Endodermal cell (in vitro differentiated cells): ENCODE results near the gene LRRK1. TPM values are rescaled to one million over a fixed set of nuclear protein-coding genes. Genes with fewer than 3 reads are reported as not detected.
A peak's percentile ranks its signal among the peaks of the same experiment; 100 is the strongest.

Source experiments
- DNase-seq: peaks from one replicate; pipeline ENCODE4 v3.0.0-alpha.2; 2017
- H3K27ac ChIP-seq: 2 replicates; pipeline ENCODE4 v1.5.1; 2013; ENCODE audit warnings: mild to moderate bottlenecking, low read depth, low read length, moderate library complexity
- H3K27me3 ChIP-seq: 2 replicates; pipeline ENCODE4 v1.6.1; 2013; ENCODE audit warnings: mild to moderate bottlenecking, low read length, moderate library complexity; ENCODE audit not compliant: insufficient read depth, control insufficient read depth, poor library complexity, severe bottlenecking
- H3K36me3 ChIP-seq: 2 replicates; pipeline ENCODE4 v1.7.0; 2013; ENCODE audit warnings: mild to moderate bottlenecking, low read length, moderate library complexity; ENCODE audit not compliant: control insufficient read depth, insufficient read depth
- H3K4me1 ChIP-seq: one replicate; pipeline ENCODE4 v1.7.0; 2013; ENCODE audit warnings: low read length; ENCODE audit not compliant: control insufficient read depth, insufficient read depth
- H3K4me3 ChIP-seq: 2 replicates; pipeline ENCODE4 v1.5.1; 2013; ENCODE audit warnings: mild to moderate bottlenecking, low read length, moderate library complexity
- H3K9ac ChIP-seq: 2 replicates; pipeline ENCODE4 v1.6.1; 2013; ENCODE audit warnings: mild to moderate bottlenecking, low read length, moderate library complexity; ENCODE audit not compliant: poor library complexity, severe bottlenecking; ENCODE audit errors: extremely low read depth
- H3K9me3 ChIP-seq: 2 replicates; pipeline ENCODE4 v1.6.1; 2013; ENCODE audit warnings: mild to moderate bottlenecking, low read length, moderate library complexity; ENCODE audit not compliant: control insufficient read depth
- H3K27ac Mint-ChIP-seq: 2 replicates; pipeline ENCODE4 v1.8.0; 2020; ENCODE audit warnings: mixed read lengths
- H3K27me3 Mint-ChIP-seq: 2 replicates; pipeline ENCODE4 v1.8.0; 2021; ENCODE audit warnings: mild to moderate bottlenecking, mixed read lengths; ENCODE audit not compliant: insufficient read depth
- H3K36me3 Mint-ChIP-seq: 2 replicates; pipeline ENCODE4 v1.8.0; 2020; ENCODE audit warnings: low read depth, mixed read lengths
- H3K4me1 Mint-ChIP-seq: 2 replicates; pipeline ENCODE4 v1.8.0; 2020; ENCODE audit warnings: mixed read lengths
- H3K4me3 Mint-ChIP-seq: 2 replicates; pipeline ENCODE4 v1.8.0; 2020; ENCODE audit warnings: mild to moderate bottlenecking, moderate library complexity, mixed read lengths
- H3K9me3 Mint-ChIP-seq: 2 replicates; pipeline ENCODE4 v1.8.0; 2020; ENCODE audit warnings: mild to moderate bottlenecking, mixed read lengths
- WGBS, 2 experiments: methylation state at CpG; one replicate each; pipeline versions ENCODE4 v1.1.5 to v1.1.7; 2013; ENCODE audit warnings: missing lambda C conversion rate in 2 of 2, mixed read lengths in 1 of 2; ENCODE audit not compliant: insufficient coverage in 1 of 2, insufficient read length in 1 of 2; 5-methylcytosine and 5-hydroxymethylcytosine counted together
- total RNA-seq, 2 donors: library from RNA; stranded (reverse); fragmentation: NEBNext Ultra II Directional in 1 of 2; extraction: Animal tissue kit (Norgen Biotek cat#: 25700) in 1 of 2; gene quantifications; 2 replicates in 1 of 2; 3 replicates in 1 of 2; pipeline ENCODE4 v1.2.1, GENCODE V29; 2021
- TF ChIP-seq, protein P1 (sequence below): fragments of 200-600 bp; sonication (generic); conservative IDR thresholded peaks from 2 replicates; pipeline ENCODE4 v1.5.0; 2021; ENCODE audit warnings: antibody characterized with exemption, mild to moderate bottlenecking

The LRRK1 gene
- total RNA-seq, 2 donors from 2014 or later, result 2.7 to 5.1 TPM

DNA sequence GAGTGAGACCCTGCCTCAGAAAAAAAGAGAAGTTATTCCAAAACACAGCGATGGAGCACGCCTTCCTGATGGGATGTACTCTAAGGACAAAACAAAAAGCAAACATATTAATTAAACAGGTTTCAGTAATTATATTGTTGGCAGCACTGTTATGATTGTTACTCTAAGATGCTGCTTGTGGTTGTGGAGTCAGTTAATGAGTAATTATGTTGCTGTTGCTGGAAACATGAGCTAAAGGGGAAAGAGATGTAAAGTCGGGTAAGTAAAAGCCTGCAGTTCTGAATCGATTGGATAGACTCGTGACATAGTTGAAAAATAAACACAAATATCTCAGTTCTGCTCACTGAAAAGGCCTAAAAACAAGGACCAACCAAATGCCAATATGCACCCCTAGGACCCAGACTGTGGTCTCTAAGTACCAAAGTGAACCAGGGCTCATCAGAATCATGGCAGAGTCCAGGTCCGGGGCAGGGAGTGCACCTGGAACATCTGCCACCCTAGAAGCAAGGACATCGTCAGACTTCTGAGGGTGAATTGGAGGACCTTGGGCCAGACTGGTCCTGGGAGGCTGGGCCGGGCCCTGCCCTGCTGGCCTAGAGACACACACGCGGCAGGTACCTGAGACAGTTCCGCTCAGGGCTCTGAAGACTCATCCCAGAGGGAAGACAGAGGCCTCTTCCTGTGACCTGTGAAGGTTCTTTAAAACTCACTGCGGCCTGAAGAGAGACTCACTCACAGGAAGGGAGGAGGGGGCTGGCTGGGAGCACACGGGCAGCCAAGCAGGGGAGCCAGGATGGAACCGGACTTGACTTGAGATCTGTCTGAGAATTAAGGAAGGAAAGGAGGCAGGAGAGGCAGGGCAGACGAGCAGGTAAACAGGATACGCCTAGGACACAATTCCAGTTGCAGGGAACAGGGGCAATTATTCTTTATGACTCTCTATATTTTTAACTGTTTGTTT lies 140.5 kb downstream of the LRRK1 start:
- TF ChIP-seq, protein P1, sequence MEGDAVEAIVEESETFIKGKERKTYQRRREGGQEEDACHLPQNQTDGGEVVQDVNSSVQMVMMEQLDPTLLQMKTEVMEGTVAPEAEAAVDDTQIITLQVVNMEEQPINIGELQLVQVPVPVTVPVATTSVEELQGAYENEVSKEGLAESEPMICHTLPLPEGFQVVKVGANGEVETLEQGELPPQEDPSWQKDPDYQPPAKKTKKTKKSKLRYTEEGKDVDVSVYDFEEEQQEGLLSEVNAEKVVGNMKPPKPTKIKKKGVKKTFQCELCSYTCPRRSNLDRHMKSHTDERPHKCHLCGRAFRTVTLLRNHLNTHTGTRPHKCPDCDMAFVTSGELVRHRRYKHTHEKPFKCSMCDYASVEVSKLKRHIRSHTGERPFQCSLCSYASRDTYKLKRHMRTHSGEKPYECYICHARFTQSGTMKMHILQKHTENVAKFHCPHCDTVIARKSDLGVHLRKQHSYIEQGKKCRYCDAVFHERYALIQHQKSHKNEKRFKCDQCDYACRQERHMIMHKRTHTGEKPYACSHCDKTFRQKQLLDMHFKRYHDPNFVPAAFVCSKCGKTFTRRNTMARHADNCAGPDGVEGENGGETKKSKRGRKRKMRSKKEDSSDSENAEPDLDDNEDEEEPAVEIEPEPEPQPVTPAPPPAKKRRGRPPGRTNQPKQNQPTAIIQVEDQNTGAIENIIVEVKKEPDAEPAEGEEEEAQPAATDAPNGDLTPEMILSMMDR, result no peak
- H3K27ac ChIP-seq, result no peak overlapping the region
- no peaks in the 10 kb centered on the region for H3K36me3 ChIP-seq
- H3K9me3 ChIP-seq, result no peaks in the 10 kb centered on the region
- peaks cover 17% of the 10 kb centered on the region for H3K36me3 Mint-ChIP-seq
- H3K27ac Mint-ChIP-seq, result no peak overlapping the region
- H3K4me1 Mint-ChIP-seq, result peaks cover 3% of the 10 kb centered on the region
- no peaks in the 10 kb centered on the region for H3K27me3 ChIP-seq
- no peak overlapping the region for H3K4me3 ChIP-seq
- WGBS, 2 experiments, result 73 to 79% methylated on average over 10 to 16 of the region's 16 CpGs
- H3K9ac ChIP-seq, result no peak overlapping the region
- no peaks in the 10 kb centered on the region for H3K27me3 Mint-ChIP-seq
- H3K9me3 Mint-ChIP-seq, result peaks cover 10% of the 10 kb centered on the region
- H3K4me1 ChIP-seq, result no peaks in the 10 kb centered on the region
- no peak overlapping the region for H3K4me3 Mint-ChIP-seq
- peak; percentile 32 for DNase-seq

DNA sequence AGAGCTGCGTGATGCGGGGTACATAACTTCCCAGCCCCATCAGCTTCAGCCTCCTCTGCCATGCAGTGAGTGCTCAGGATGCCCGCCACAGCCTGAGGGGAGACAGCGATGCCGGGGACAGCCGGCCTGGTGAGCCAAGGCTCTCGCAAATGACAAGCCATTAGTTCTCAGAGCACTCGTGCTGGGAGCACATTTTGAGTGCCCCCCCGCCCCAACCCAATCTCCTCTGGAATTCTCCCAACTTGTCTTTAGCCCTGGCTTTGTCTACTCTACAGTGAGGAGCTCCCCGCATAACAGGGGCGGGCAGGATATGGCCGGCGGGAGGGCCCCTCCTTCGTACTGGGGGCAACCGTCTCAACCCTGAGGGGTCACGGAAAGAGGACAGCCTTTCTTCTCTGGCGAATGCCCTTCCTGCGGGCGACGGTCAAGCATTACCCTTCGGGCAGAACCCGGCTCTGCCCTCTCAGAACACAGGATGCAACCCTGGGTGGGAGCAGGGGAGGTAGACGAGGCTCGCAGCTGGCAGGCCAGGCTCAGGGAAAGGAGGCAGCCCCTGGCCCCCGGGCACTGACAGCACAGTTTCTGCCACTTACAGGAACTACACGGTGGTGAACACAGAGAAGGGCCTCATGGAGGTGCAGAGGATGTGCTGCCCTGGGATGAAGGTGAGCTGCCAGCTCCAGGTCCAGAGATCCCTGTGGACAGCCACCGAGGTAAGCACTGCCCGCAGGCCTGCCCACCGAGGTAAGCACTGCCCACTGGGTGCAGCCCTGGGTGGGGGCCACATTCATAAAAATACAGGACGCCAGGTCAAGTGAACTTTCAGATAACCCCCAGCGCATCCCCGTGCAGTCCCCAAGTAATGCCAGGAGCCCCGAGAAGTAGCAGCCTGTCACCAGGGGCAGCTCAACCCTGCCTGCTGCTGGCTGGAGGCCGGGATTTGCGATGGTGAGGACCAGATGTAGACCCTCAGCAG lies 141.7 kb downstream of the LRRK1 start:
- Histone ChIP-seq H3K9me3 (no peaks in the 10 kb centered on the region), H3K27ac (no peak overlapping the region), H3K36me3 (no peaks in the 10 kb centered on the region), H3K9ac (no peak overlapping the region), H3K4me1 (no peaks in the 10 kb centered on the region), H3K4me3 (no peak overlapping the region), H3K27me3 (no peaks in the 10 kb centered on the region)
- H3K27me3 Mint-ChIP-seq, result no peaks in the 10 kb centered on the region
- TF ChIP-seq, protein P1, result no peak
- peaks cover 10% of the 10 kb centered on the region for H3K9me3 Mint-ChIP-seq
- 87 to 89% methylated on average over 18 to 35 of the region's 35 CpGs for WGBS, 2 experiments
- peak; percentile 25 for DNase-seq
- peaks cover 3% of the 10 kb centered on the region for H3K4me1 Mint-ChIP-seq
- no peak overlapping the region for H3K27ac Mint-ChIP-seq
- H3K4me3 Mint-ChIP-seq, result no peak overlapping the region
- H3K36me3 Mint-ChIP-seq, result peaks cover 17% of the 10 kb centered on the region

DNA sequence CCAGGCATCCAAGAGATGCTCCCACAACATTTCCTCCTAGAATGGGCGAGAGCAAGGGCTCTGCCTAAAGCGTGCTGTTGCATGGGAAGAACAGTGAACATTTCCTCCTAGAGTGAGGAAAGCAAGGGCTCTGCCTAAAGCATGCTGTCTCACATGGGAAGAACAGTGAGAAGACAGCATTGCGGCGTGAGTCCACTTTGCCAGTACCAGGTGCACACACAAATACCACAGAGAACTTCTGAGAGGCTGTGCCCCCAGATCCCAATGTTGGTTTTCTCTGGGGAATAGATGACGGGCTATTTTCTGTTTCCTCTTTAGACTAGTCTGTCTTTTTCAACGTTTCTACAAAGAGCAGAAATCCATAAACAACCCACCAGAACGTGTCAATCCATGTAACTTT lies 142.9 kb downstream of the LRRK1 start:
- no peaks in the 10 kb centered on the region for H3K4me1 ChIP-seq
- H3K27ac Mint-ChIP-seq, result no peak overlapping the region
- peaks cover 3% of the 10 kb centered on the region for H3K4me1 Mint-ChIP-seq
- no peaks in the 10 kb centered on the region for H3K36me3 ChIP-seq
- no peaks in the 10 kb centered on the region for H3K9me3 ChIP-seq
- H3K4me3 ChIP-seq, result no peak overlapping the region
- H3K9ac ChIP-seq, result no peak overlapping the region
- H3K9me3 Mint-ChIP-seq, result peaks cover 10% of the 10 kb centered on the region
- TF ChIP-seq, protein P1, result no peak
- H3K27ac ChIP-seq, result no peak overlapping the region
- no peaks in the 10 kb centered on the region for H3K27me3 Mint-ChIP-seq
- no peaks in the 10 kb centered on the region for H3K27me3 ChIP-seq
- DNase-seq, result peak; percentile 22
- peaks cover 17% of the 10 kb centered on the region for H3K36me3 Mint-ChIP-seq
- 88 to 90% methylated on average over 2 to 7 of the region's 7 CpGs for WGBS, 2 experiments
- H3K4me3 Mint-ChIP-seq, result no peak overlapping the region
